Smooth muscle cell of the brain vasculature (primary cell): Measurements from ENCODE around the gene ARHGEF7.
A peak's percentile ranks its signal among the peaks of the same experiment; 100 is the strongest.

Source experiments
- DNase-seq: peaks from one replicate; pipeline ENCODE4 v3.0.0-alpha.2; 2012; ENCODE audit warnings: low read depth, low spot score

Gene ARHGEF7

GRCh38 chr13:111139452-111139851 lies 24.3 kb downstream of the ARHGEF7 start:
- no peak for DNase-seq

GRCh38 chr13:111139873-111140561 lies 24.9 kb downstream of the ARHGEF7 start:
- no peak for DNase-seq

DNA sequence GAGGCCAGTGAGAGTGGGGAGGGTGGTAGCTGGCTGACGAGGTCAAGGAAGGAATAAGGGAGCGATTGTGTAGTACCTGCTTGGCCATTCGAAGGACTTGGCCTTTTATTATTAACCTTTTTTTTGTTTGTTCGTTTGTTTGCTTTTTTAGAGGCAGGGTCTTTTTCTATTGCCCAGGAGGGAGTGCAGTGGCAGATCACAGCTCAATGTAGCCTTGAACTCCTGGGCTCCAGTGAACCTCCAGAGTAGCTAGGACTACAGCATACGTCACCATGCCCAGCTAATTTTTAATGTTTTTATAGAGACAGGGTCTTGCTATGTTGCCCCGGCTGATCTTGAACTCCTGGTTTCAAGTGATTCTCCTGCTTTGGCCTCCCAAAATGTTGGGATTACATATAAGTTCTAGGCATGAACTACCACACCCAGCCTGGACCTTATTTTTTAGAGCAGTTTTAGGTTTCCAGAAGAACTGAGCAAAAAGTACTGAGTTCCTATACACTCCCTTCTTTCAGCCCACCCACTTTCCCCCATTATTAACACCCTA lies 25.5 kb downstream of the ARHGEF7 start:
- DNase-seq = no peak

DNA sequence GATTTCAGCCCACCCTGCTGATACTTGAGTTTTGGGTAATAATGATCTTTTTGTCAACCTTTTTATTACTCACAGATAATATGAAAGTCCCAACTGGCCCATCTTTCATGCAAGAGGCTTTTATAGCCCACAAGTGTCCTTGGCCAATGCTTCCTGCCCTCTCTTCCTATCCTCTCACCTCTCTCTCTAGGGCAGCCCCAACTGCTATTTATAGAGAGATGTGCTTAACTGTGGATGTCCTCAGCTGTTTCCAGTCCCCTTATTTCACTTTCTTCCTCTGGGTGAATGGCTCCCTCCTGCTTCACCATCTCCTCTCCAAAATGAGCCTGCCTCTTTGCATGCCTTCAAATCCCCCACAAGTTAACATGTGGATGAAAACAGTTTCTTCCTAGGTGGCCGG lies 27.4 kb downstream of the ARHGEF7 start:
- no peak for DNase-seq

GRCh38 chr13:111143865-111144540 lies 28.9 kb downstream of the ARHGEF7 start:
- no peak for DNase-seq

GRCh38 chr13:111145071-111145470 lies 30.0 kb downstream of the ARHGEF7 start:
- DNase-seq = no peak

- DNase-seq = no peak
These were observed 30.4 kb downstream of the ARHGEF7 start for GRCh38 chr13:111145506-111145905.

DNA sequence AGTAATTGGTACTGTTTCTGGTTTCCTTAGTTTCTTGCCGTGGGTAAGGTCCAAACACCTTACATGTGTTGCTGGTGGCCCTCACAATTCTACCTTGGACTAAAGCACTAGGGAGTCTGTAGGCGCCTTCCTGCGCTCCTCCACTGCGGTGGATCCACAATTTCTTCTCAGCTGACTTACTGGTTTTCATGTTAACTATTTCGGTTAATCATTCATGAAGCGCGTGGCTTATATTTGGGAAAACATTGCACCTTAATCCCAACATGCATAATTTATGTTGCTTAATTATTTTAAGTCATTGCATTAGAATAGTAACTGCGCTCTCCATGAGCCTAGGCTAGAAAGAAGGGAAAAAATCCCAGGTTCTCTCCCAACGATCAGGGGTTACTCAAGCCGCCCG lies 37.7 kb downstream of the ARHGEF7 start:
- DNase-seq = no peak

GRCh38 chr13:111153279-111153976 lies 38.3 kb downstream of the ARHGEF7 start:
- peak; percentile 83 for DNase-seq

GRCh38 chr13:111153977-111154332 lies 38.8 kb downstream of the ARHGEF7 start:
- DNase-seq = no peak

- DNase-seq = no peak
These were observed 41.3 kb downstream of the ARHGEF7 start for GRCh38 chr13:111156421-111156820.

- no peak for DNase-seq
These were observed 43.2 kb downstream of the ARHGEF7 start for GRCh38 chr13:111158136-111158805.

DNA sequence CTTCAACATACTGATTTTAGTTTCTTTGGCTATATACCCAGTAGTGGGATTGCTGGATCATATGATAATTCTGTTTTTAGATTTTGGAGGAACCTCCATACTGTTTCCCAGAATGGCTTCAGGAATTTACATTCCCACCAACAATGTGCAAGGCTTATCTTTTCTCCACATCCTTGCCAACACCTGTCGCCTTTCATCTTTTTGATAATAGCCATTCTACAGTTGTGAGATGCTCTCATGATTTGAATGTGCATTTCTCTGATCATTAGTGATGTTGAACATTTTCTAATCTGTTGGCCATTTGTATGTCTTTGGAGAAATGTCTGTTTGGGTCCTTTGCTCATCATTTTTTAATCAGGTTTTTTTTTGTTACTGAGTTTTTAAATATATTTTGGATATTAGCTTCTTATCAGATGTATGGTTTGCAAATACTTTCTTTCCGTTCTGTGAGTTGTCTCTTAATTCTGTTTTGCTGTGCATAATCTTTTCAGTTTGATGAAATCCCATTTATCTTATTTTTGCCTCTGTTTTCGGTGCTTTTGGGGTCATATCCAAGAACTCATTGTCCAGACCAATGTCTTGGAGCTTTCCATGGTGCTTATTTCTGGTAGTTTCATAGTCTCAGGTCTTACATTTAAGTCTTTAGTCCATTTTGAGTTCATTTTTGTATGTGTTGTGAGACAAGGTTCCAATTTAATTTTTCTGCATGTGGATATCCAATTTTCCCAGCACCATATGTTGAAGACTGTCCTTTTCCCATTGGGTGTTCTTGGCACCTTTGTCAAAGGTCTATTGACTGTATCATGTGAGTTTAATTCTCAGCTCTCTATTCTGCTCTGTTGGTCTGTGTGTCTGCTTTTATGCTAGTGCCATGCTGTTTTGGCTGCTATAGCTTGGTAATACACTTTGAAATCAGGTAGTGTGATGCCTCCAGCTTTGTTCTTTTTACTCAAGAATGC lies 44.5 kb downstream of the ARHGEF7 start:
- DNase-seq = no peak

- DNase-seq = no peak
These were observed 45.5 kb downstream of the ARHGEF7 start for GRCh38 chr13:111160648-111161047.

GRCh38 chr13:111161601-111162600 lies 46.8 kb downstream of the ARHGEF7 start:
- DNase-seq = no peak

DNA sequence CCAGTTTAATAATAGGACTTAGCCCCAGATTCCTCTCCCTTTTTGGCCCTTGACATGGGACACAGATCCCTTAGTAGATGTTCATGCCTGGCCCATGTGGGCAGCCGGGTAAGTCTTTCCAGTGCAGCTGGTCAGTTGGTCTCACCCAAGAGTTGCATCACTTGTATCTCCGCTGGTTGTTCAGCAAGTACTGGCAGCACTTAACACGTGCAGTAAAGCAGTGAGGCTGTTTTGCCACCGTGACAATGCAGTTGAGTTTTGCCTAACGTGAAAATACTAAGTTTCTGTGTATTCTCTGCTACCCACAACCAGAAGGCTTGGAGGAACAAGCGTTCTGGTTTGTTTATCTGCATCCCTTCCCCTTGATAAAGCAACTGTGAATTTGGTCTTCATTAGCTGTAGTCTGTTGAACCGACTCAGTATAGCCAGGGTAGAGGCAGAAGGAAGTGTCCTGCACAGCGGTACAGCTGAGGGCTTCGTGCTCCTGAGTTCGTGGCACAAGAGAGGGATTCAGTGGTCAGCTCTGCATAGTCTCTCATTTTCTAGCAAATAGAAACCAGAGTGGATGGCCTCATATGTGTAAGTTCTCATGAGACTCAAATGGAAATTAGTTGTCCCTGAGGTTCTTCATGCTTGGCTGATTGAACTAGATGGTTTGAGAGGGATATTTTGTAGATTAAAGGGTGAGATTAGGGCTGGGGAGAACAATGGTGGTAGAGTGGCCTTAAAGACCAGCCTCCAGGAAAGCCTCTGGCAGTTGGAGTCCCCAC lies 50.3 kb downstream of the ARHGEF7 start:
- no peak for DNase-seq

DNA sequence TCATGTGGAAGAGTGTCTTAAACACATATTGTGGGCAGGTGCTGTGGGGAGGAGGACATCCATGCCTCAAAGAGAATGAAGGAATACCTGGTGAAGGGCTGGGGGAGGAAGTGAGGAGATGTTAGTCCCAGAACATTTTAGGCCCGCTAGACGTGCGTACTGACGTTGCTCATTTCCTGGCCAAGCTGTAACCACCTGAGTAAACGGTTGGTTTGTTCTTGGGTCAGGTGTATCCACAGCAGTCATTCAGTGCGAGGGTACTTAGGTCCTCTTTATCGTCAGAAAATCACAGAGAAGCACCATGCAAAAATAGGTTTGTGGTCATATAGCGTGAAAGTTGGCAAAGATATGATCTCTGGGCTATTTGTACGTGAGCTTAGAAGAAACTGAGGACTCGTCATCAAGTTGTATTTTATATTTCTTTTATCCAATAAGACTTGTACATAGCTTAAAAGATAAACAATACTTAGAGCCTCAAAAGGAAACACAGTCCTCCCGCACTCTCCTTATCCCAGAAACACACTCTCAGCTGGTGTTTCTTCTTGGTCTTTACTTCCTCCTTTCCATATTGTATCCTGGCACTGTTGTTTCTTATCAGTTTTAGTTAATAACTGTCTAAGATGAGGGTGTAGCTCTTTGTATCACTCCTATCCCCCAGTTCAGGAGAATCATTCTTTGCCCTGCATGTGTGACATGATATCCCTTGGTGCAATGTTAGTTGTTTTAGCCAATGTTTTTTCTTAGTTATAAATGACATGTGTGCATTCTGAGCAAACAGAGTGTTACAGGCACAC lies 52.0 kb downstream of the ARHGEF7 start:
- DNase-seq = no peak

GRCh38 chr13:111168107-111168506 lies 53.0 kb downstream of the ARHGEF7 start:
- DNase-seq = no peak
